GM21528 (cell line): ENCODE data around the gene RNF115.
"Not testable (repeated sequence)": the region's sequence is repeated elsewhere in the genome, so short reads cannot be mapped to it uniquely, and the experiment has no call there.

Experiments
- ATAC-seq: cut with Tn5 transposase; IDR thresholded peaks from one replicate; pipeline ENCODE4 v1.9.1; 2021; ENCODE audit warnings: mild to moderate bottlenecking, moderate library complexity; ENCODE audit not compliant: unreplicated experiment, low FRiP score

Gene RNF115

GRCh38 chr1:145782272-145783099, 41.4 kb downstream of the RNF115 start:
- no peak for ATAC-seq

GRCh38 chr1:145778146-145778540, 45.8 kb downstream of the RNF115 start:
- no peak for ATAC-seq

GRCh38 chr1:145777357-145778145, 46.3 kb downstream of the RNF115 start:
- ATAC-seq, result no peak

GRCh38 chr1:145773423-145773822, 50.5 kb downstream of the RNF115 start:
- no peak for ATAC-seq

- no peak for ATAC-seq
These were observed 52.8 kb downstream of the RNF115 start for GRCh38 chr1:145771056-145771455.

GRCh38 chr1:145768004-145768403, 55.9 kb downstream of the RNF115 start:
- ATAC-seq, result not testable (repeated sequence)

- not testable (repeated sequence) for ATAC-seq
These were observed 57.0 kb downstream of the RNF115 start for GRCh38 chr1:145766926-145767325.

GRCh38 chr1:145765585-145766360, 58.1 kb downstream of the RNF115 start:
- not testable (repeated sequence) for ATAC-seq

- ATAC-seq, result not testable (repeated sequence)
These were observed 58.8 kb downstream of the RNF115 start for GRCh38 chr1:145765127-145765526.

- ATAC-seq, result not testable (repeated sequence)
These were observed 59.5 kb downstream of the RNF115 start for GRCh38 chr1:145764231-145764940.

- ATAC-seq, result not testable (repeated sequence)
These were observed 61.9 kb downstream of the RNF115 start for GRCh38 chr1:145762001-145762400.

GRCh38 chr1:145761498-145761897, 62.4 kb downstream of the RNF115 start:
- ATAC-seq, result not testable (repeated sequence)

GRCh38 chr1:145760395-145760949, 63.4 kb downstream of the RNF115 start:
- ATAC-seq, result not testable (repeated sequence)

- ATAC-seq, result no peak
These were observed 64.2 kb downstream of the RNF115 start for GRCh38 chr1:145759721-145760120.

- no peak for ATAC-seq
These were observed 65.3 kb downstream of the RNF115 start for GRCh38 chr1:145758575-145758974.

- no peak for ATAC-seq
These were observed 65.8 kb downstream of the RNF115 start for GRCh38 chr1:145758116-145758515.

- no peak for ATAC-seq
These were observed 66.5 kb downstream of the RNF115 start for GRCh38 chr1:145757420-145757819.

- ATAC-seq, result no peak
These were observed 72.3 kb downstream of the RNF115 start for GRCh38 chr1:145751491-145752037.

- no peak for ATAC-seq
These were observed 73.5 kb downstream of the RNF115 start for GRCh38 chr1:145750426-145750825.
